Activated CD4-positive, alpha-beta T cell treated with anti-CD3 and anti-CD28 coated beads for 24 hours (primary cell): ENCODE results near the gene TSPAN18.

Experiments used
- DNase-seq, 2 donors: peaks; one replicate each; pipeline ENCODE4 v3.0.0-alpha.2; 2020; ENCODE audit warnings: low read depth in 2 of 2

TSPAN18 gene

GRCh38 chr11:44759743-44760476, 33.1 kb downstream of the TSPAN18 start:
- no peak for DNase-seq

- DNase-seq: no peak
Observed at GRCh38 chr11:44760477-44760872, 33.7 kb downstream of the TSPAN18 start.

- DNase-seq: no peak
Observed at GRCh38 chr11:44760917-44761550, 34.3 kb downstream of the TSPAN18 start.

DNA sequence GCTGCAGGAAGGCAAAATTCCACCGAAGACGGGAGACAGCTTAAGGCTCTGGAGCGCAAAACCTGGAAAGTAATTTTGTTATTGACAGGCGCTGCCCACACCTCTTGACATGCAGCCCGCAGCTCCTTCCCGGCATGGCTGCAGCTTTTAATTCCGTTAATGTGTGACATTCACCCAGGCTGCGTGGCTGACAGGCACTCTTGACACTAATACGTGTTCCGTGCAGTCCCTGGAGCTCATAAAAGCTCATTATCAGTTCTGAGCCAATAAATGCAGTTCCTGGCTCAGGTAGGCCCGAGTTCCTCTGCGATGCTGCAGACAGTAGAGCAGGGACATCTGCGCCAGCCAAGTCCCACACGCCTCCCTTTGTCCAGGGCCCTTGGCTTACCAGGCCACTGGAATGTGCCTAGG, 34.8 kb downstream of the TSPAN18 start:
- no peak for DNase-seq

DNA sequence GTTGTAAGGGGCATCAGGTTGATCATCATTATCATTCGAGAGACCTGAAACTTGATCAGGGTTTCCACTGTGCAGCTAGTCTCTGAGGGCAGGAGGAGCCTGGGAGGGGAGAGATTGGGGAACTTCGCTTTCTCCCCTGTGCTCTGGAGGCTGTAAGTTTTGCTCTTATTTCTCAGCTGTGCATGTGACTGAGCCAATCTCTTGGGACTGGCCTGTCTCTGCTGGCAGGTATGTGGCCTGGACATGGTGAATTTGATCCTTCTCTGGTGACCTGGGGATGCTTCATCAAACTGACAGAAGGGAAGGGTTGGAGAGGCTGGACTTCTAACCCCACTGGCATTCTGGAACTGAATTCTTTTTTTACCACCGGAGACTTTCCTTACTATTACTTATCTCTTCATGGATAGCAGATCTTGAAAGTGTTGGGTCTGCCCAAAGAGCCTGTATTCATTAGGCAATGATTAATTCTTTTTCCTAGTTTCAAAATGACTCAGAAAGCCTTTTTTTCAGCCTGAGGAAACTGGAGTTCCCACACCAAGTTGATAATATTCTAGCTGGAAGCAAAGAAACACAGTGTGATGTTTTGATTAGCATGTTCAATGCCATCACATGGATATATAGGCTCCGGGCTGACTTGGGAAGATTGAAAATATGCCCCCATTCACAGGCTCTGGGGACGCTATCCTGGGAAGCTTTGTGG, 36.5 kb downstream of the TSPAN18 start:
- DNase-seq: no peak

- no peak for DNase-seq
Observed at GRCh38 chr11:44764583-44764982, 37.8 kb downstream of the TSPAN18 start.

GRCh38 chr11:44765026-44765595, 38.3 kb downstream of the TSPAN18 start:
- no peak for DNase-seq

- DNase-seq: no peak
Observed at GRCh38 chr11:44765676-44766075, 38.9 kb downstream of the TSPAN18 start.

DNA sequence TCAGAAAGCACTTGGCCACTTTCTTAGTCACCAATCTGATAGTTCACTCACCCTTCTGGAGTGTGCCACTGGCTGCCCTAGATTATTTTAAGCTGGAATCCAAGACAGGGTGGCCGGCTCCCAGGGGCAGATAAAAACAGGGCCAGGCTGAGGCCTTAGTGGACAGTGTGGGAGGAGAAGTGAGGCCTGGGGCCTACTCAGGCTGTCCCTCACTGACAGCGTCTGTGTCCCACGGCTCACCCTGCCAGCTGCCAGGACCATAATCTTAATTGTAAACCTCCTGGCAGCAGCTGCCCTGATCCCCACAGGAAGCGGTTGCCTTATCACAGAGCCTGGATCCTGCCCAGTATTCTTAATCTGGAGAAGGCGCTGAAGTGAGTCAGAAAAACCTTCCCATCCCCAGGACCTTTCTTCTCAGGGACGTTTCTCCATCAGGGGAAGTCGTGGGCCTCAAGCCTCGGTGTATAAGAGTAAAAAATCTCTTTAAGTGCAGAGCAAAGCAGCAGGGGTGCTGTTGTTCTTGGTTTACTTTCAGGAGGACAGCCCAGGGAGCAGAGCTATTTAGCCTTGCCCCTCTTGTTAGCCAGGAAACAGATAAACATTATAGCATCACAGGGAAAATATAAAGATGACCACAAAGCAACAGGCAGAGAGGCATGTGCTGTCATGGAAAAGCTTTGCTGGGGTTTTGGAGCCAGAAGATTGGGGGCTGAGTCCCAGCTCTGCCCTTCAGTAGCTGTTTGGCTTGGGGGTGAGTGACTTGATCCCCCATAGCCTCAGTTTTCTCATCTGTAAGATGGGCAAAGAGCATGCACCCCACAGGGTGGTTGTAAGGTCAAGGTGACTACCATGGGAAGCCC, 39.6 kb downstream of the TSPAN18 start:
- DNase-seq: no peak

DNA sequence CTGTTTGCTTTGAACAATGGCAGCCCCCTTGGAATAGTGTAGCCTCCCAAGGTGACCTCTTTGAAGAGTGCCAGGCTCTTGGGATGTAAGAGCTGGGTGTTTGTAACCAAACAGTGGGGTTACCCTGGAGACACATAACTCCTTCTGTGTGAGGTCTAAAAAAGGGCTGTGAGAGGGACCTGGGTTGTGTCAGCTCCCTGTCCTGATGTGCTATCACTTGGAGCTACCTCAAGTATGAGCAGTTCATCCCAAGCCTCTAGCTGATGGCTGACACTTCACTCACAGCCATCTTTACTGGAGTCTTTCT, 40.2 kb downstream of the TSPAN18 start:
- no peak for DNase-seq

GRCh38 chr11:44767421-44767820, 40.7 kb downstream of the TSPAN18 start:
- DNase-seq: no peak

GRCh38 chr11:44770401-44770800, 43.6 kb downstream of the TSPAN18 start:
- no peak for DNase-seq

DNA sequence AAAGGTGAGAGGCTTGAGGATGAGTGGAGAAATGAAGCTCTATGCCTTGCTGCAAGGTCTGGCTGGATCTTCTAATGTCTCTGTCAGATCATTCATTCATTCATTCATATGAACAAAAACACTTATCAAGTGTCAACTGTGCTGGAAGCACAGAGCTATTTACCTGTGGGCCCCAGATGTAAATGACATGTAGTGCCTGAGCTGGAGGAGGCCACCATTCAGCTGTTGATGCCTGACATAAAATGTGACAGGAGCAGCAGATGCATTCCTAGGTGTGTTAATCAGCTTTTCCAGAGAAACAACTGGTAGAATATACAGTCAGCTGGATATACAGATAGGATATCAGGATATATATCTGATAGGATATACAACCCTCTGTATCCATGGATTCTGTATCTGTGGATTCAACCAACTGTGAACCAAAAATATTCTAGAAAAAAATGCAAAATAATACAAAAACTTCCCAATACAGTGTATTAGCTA, 44.5 kb downstream of the TSPAN18 start:
- DNase-seq: no peak

DNA sequence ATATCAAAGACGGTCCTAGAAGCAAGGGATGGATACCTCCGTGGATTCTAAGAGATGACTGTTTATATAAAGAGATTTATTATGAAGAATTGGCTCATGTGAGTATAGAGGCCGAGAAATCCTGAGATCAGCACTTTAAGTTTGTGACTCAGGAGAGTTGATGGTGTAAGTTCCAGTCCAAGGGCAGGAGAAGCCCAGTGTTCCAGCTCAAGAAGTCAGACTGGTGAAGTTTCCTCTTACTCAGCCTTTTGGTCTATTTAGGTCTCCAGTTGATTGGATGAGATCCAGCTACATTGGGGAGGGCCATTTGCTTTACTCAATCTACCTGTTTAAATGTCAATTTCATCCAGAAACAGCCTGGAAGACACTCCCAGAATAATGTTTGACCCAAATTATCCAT, 45.1 kb downstream of the TSPAN18 start:
- DNase-seq: no peak

- DNase-seq: no peak
Observed at GRCh38 chr11:44773351-44773965, 46.7 kb downstream of the TSPAN18 start.

DNA sequence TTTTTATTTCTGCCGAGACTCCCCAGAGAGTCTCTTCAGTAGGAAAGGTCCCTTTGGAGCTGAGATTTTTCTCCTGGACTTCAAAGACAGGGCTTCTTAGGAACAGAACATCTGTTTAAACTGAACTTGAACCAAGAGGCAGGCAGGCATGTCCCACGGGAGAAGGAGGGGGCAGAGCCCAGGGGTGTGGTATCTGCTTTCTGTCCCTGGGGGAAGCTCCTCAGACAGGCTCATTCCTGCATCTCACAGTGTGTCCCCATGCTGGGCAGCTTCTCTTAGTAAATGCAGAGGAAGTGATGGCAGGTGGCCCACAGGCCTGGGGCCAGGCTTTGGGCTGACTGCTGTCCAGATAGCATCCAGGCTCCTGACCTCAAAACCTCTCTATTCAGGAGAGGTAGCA, 47.3 kb downstream of the TSPAN18 start:
- DNase-seq: no peak

GRCh38 chr11:44774731-44775130, 48.0 kb downstream of the TSPAN18 start:
- DNase-seq: no peak

GRCh38 chr11:44775366-44775984, 48.7 kb downstream of the TSPAN18 start:
- DNase-seq: peak; percentile 53 to 61

DNA sequence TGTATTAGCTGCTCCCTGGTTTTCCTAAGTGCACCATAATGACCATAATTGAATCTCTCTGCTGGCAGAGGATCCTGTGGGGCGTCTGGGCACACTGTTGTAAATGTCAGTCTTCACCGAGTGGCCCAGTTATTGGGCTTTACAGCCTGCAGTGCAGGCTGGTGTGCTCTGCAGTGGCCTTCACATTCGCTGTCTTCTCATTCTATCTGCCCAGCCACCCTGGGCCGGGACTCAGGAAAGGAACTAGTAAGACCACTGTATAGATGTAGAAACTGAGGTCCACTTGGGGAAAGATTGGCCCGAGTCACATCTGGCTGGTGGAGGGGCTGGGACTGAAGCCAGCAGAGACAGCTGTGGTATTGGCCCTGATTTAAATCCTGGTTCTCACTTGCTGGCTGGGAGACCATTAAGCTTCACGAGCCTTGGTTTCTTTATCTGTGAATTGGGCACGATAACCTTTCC, 49.3 kb downstream of the TSPAN18 start:
- DNase-seq: no peak

DNA sequence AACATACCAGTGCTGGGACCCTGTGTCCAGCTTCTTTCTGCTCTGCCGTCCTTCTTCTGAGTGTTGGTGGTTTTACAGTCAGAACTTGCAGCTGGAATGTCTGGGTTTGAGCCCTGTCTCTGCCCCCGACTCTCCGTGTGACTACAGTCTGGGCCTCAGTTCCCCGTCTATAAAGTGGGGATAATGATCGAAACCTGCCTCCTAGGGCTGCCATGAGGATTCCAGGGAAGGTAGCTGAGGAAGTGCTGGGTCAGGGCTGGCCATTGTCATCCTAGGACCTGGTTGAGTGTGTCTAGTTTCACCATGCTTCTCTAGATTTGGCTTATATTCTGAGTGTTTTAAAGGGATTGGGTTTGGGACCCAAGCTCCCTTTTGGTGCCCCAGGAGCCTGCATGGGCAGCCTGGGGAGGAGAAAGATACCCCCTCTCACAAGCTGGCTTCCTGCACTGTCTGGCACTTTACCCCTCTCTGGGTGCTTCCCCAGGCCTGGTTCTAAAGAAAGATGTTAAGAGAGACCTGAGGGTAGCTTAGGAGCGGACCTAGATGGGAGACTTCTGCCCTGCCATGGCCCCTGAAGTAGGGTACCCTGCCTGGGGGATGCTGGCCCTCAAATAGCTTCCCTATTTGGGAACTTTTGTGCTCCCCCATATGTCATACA, 49.9 kb downstream of the TSPAN18 start:
- DNase-seq: no peak
